HepG2 (cell line): Measurements from ENCODE around the gene FBXL4. TPM values are rescaled to one million over a fixed set of nuclear protein-coding genes. Genes with fewer than 3 reads are reported as not detected.

Experiments used
- ATAC-seq: fragments of 200-7000 bp; cut with Tn5 transposase; 3 replicates; pipeline ENCODE4 v1.9.1; 2020; ENCODE audit warnings: mild to moderate bottlenecking, moderate library complexity
- BruUV-seq: library from RNA; stranded (reverse); fragments of 400-500 nt; replicated peaks from 2 replicates; lab custom pipeline; 2021; lab: Mats Ljungman, UMichigan
- CTCF ChIA-PET: fragments of 300-600 bp; formaldehyde crosslinking; extraction: SDS; loops from one replicate; lab custom pipeline; 2021; ENCODE audit warnings: low total read pairs, inconsistent platforms, low intra/inter-chr PET ratio; lab: Yijun Ruan, JAX
- POLR2A ChIA-PET: fragments of 350-600 bp; sonication (Branson Sonifier 250); formaldehyde crosslinking; loops from one replicate; lab custom pipeline; 2020; ENCODE audit warnings: antibody characterized with exemption, inconsistent platforms; lab: Yijun Ruan, JAX
- DNase-seq: peaks from one replicate; pipeline ENCODE4 v3.0.0-alpha.2; 2015; ENCODE audit warnings: low spot score
- FAIRE-seq: peaks from 3 replicates; lab custom pipeline; 2011; peaks lifted over from hg19 to GRCh38; lab: Jason Lieb, UNC
- H2AFZ ChIP-seq: one replicate; pipeline ENCODE4 v1.6.1; 2011; ENCODE audit warnings: low read length, inconsistent platforms
- H3K27ac ChIP-seq: fragments of 300-600 bp; 3 replicates; pipeline ENCODE4 v1.8.0; 2011; ENCODE audit warnings: mixed run types, mild to moderate bottlenecking, mixed read lengths, low read length, inconsistent platforms; ENCODE audit not compliant: insufficient read depth; ENCODE audit errors: extremely low read length
- H3K27me3 ChIP-seq, 2 experiments: fragments of 200-600 bp in 1 of 2; 2 replicates in 1 of 2; 3 replicates in 1 of 2; pipeline versions ENCODE4 v1.6.0 to v1.8.0; 2011; ENCODE audit warnings: low read length in 2 of 2, mild to moderate bottlenecking in 2 of 2, moderate library complexity in 2 of 2, inconsistent platforms in 1 of 2; ENCODE audit not compliant: insufficient read depth in 2 of 2, control insufficient read depth in 1 of 2
- H3K36me3 ChIP-seq, 2 experiments: fragments of 200-600 bp in 1 of 2; replicated peaks in 1 of 2; 2 replicates in 1 of 2; 3 replicates in 1 of 2; pipeline versions ENCODE4 v1.5.1 to v1.8.0; 2011; ENCODE audit warnings: low read length in 2 of 2, inconsistent platforms in 1 of 2; ENCODE audit not compliant: insufficient read depth in 2 of 2, control insufficient read depth in 1 of 2
- H3K4me1 ChIP-seq: 2 replicates; pipeline ENCODE4 v1.5.1; 2012; ENCODE audit warnings: low read length, inconsistent platforms; ENCODE audit not compliant: insufficient read depth
- H3K4me2 ChIP-seq: 2 replicates; pipeline ENCODE4 v1.6.0; 2011; ENCODE audit warnings: low read depth, low read length, inconsistent platforms
- H3K4me3 ChIP-seq, 3 experiments: fragments of 200-600 bp in 1 of 3; sonication (generic), shearing (Covaris generic) in 1 of 3; replicated peaks in 1 of 3; 2 replicates each; pipeline ENCODE4 v1.5.1; 2011 to 2016; ENCODE audit warnings: low read length in 3 of 3, inconsistent platforms in 2 of 3, low read depth in 2 of 3, mild to moderate bottlenecking in 2 of 3, control low read depth in 1 of 3, mixed read lengths in 1 of 3; ENCODE audit not compliant: insufficient read depth in 1 of 3
- H3K79me2 ChIP-seq: one replicate; pipeline ENCODE4 v1.6.1; 2011; ENCODE audit warnings: low read length, inconsistent platforms; ENCODE audit not compliant: insufficient read depth
- H3K9ac ChIP-seq: 2 replicates; pipeline ENCODE4 v1.6.0; 2011; ENCODE audit warnings: mild to moderate bottlenecking, low read depth, low read length, inconsistent platforms; ENCODE audit not compliant: insufficient read depth
- H3K9me3 ChIP-seq: 2 replicates; pipeline ENCODE4 v1.5.1; 2012; ENCODE audit warnings: mild to moderate bottlenecking, low read length
- H4K20me1 ChIP-seq: 2 replicates; pipeline ENCODE4 v1.6.0; 2011; ENCODE audit warnings: inconsistent platforms, mild to moderate bottlenecking, low read length, moderate library complexity; ENCODE audit not compliant: insufficient read depth
- CENPT ChIP-seq: sonication (generic); formaldehyde crosslinking; IDR thresholded peaks from 2 replicates; pipeline ENCODE4 v1.8.0; 2022; ENCODE audit warnings: low read depth, mild to moderate bottlenecking, moderate library complexity, missing genetic modification reagents
- GTF2F1 ChIP-seq: fragments of 150-350 bp; IDR thresholded peaks from 2 replicates; pipeline ENCODE4 v1.6.1; 2014; ENCODE audit warnings: low read length
- ISX ChIP-seq: sonication (generic); formaldehyde crosslinking; conservative IDR thresholded peaks from 2 replicates; pipeline ENCODE4 v1.5.0; 2020; ENCODE audit warnings: missing genetic modification reagents
- KDM3A ChIP-seq: IDR thresholded peaks from 2 replicates; pipeline ENCODE4 v1.6.1; 2018; ENCODE audit warnings: low read depth, missing compliant biosample characterization
- LCORL ChIP-seq, 2 experiments: fragments of 450-650 bp in 1 of 2; sonication (generic) in 1 of 2; formaldehyde crosslinking in 1 of 2; IDR thresholded peaks; 2 replicates each; pipeline versions ENCODE4 v1.5.0 to v1.6.1; 2017 to 2020; ENCODE audit warnings: antibody characterized with exemption in 1 of 2, missing genetic modification reagents in 1 of 2
- POLR2A ChIP-seq, 2 experiments: IDR thresholded peaks; 2 replicates each; pipeline ENCODE4 v1.6.1; 2011; ENCODE audit warnings: low read depth in 2 of 2, low read length in 2 of 2, mild to moderate bottlenecking in 1 of 2, moderate library complexity in 1 of 2; ENCODE audit not compliant: insufficient read depth in 1 of 2
- RAD51 ChIP-seq: fragments of 450-650 bp; IDR thresholded peaks from 2 replicates; pipeline ENCODE4 v1.6.1; 2016; ENCODE audit warnings: borderline replicate concordance
- RFXANK ChIP-seq: IDR thresholded peaks from 2 replicates; pipeline ENCODE4 v1.6.1; 2016
- SOX13 ChIP-seq, 3 experiments: fragments of 450-650 bp in 1 of 3; sonication (generic) in 1 of 3; formaldehyde crosslinking in 1 of 3; IDR thresholded peaks in 2 of 3; conservative IDR thresholded peaks in 1 of 3; 2 replicates each; pipeline versions ENCODE4 v1.5.0 to v1.6.1; 2016 to 2020; ENCODE audit warnings: antibody characterized with exemption in 1 of 3, mild to moderate bottlenecking in 1 of 3, missing compliant biosample characterization in 1 of 3, missing genetic modification reagents in 1 of 3, moderate library complexity in 1 of 3
- ZNF292 ChIP-seq: sonication (generic); formaldehyde crosslinking; IDR thresholded peaks from 2 replicates; pipeline ENCODE4 v1.8.1; 2022; ENCODE audit warnings: mild to moderate bottlenecking, low read depth, missing genetic modification reagents, borderline replicate concordance
- ZNF343 ChIP-seq: sonication (generic); formaldehyde crosslinking; IDR thresholded peaks from 2 replicates; pipeline ENCODE4 v1.4.0; 2020; ENCODE audit warnings: mild to moderate bottlenecking, missing genetic modification reagents
- ZNF747 ChIP-seq: sonication (generic); formaldehyde crosslinking; IDR thresholded peaks from 2 replicates; pipeline ENCODE4 v1.8.1; 2023; ENCODE audit warnings: missing genetic modification reagents, mild to moderate bottlenecking, borderline replicate concordance
- ZNF816 ChIP-seq: sonication (generic); formaldehyde crosslinking; IDR thresholded peaks from 2 replicates; pipeline ENCODE4 v1.8.0; 2022; ENCODE audit warnings: missing genetic modification reagents, mild to moderate bottlenecking, borderline replicate concordance
- WGBS: methylation state at CpG from one replicate; pipeline ENCODE4 v1.1.6; 2017; ENCODE audit warnings: low lambda C conversion rate; 5-methylcytosine and 5-hydroxymethylcytosine counted together
- in situ Hi-C: cut with HindIII; loops from 2 replicates; pipeline ENCODE4 v1.10.0; 2017; ENCODE audit warnings: low pct_unique_long_range_greater_than_20kb; ENCODE audit not compliant: extremely low pct_ligation_motif_present
- intact Hi-C: fragments of 100-400 bp; cut with micrococcal nuclease; formaldehyde crosslinking; loops from one replicate; pipeline ENCODE4 v1.10.0; 2022; ENCODE audit not compliant: unreplicated experiment
- polyA plus RNA-seq, 8 experiments: library from polyadenylated mRNA; depleted of rRNA in 3 of 8; stranded (reverse) in 7 of 8; unstranded in 1 of 8; fragments of >200 nt; fragmentation: Illumina TruSeq in 4 of 8; extraction: Trizol in 4 of 8; gene quantifications; 2 replicates each; pipeline versions ENCODE4 v1.2.1 to v1.2.3, GENCODE V29; 2011 to 2016; ENCODE audit warnings: low read depth in 4 of 8, missing spikeins in 1 of 8, mixed read lengths in 1 of 8; ENCODE audit not compliant: insufficient read depth in 1 of 8
- total RNA-seq, 5 experiments: library from RNA; depleted of rRNA; stranded (reverse); fragments of >200 nt; fragmentation: Illumina TruSeq; extraction: Trizol; gene quantifications; 2 replicates each; pipeline ENCODE4 v1.2.3, GENCODE V29; 2016; ENCODE audit warnings: low read depth in 1 of 5
- TF ChIP-seq, protein P1 (sequence below): sonication (generic); formaldehyde crosslinking; IDR thresholded peaks from 2 replicates; pipeline ENCODE4 v1.4.0; 2020; ENCODE audit warnings: mild to moderate bottlenecking, missing genetic modification reagents
- TF ChIP-seq, protein P2 (sequence below): sonication (generic); formaldehyde crosslinking; IDR thresholded peaks from 2 replicates; pipeline ENCODE4 v1.4.0; 2020; ENCODE audit warnings: mild to moderate bottlenecking, missing genetic modification reagents

Gene FBXL4
- total and polyA plus RNA-seq, 2 of the 13 experiments (the other 11 are each of a cell fraction or from before 2014, with no cell fraction given) = 13.2 to 17.6 TPM

DNA sequence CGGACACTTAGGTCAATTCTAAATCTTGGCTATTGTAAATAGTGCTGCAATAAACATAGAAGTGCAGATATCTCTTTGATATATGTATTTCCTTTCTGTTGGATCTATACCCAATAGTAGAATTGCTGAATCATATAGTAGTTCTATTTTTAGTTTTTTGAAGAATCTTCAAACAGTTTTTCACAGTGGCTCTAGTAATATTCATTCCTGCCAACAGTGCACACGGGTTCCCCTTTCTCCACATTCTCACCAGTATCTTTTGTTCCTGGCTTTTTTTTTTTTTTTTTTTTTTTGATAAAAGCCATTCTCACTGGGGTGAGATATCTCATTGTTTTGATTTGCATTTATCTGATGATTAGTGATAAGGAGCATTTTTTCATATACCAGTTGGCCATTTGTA, 1.8 kb upstream of the FBXL4 start:
- no peak for ATAC-seq
- peaks cover 16% of the 10 kb centered on the region for H4K20me1 ChIP-seq
- peaks cover 17% of the 10 kb centered on the region for H3K4me1 ChIP-seq
- H3K79me2 ChIP-seq = peaks cover 28% of the 10 kb centered on the region
- no peaks in the 10 kb centered on the region for H3K36me3 ChIP-seq
- H2AFZ ChIP-seq = no peak overlapping the region
- CTCF ChIA-PET = no interaction called here
- intact Hi-C loops (loop anchor here (5.0 kb wide), 2 partner anchors 52 to 473 kb away; no protein-coding TSS in a partner anchor), in situ Hi-C loops (no loop called here)
- no peaks in the 10 kb centered on the region; a peak in 2 of 5 replicates for H3K27me3 ChIP-seq
- 61% methylated on average over 2 of the region's 2 CpGs for WGBS
- H3K27ac ChIP-seq = no peak overlapping the region
- DNase-seq = no peak
- POLR2A ChIA-PET = no interaction called here
- no peak for FAIRE-seq
- no TSS peak for BruUV-seq
- TF ChIP-seq RFXANK (no peak), POLR2A (IDR thresholded peaks at IDR 0.05; ENCODE audit: insufficient read depth in 1 of 2, low read depth in 2 of 2, low read length in 2 of 2) (no peak), KDM3A (CRISPR knock-in tag) (no peak), GTF2F1 (no peak), ZNF747 (CRISPR knock-in tag) (no peak)
- TF ChIP-seq, protein P1, sequence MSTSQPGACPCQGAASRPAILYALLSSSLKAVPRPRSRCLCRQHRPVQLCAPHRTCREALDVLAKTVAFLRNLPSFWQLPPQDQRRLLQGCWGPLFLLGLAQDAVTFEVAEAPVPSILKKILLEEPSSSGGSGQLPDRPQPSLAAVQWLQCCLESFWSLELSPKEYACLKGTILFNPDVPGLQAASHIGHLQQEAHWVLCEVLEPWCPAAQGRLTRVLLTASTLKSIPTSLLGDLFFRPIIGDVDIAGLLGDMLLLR (CRISPR knock-in tag) = no peak
- H3K4me2 ChIP-seq = no peak overlapping the region
- H3K4me3 ChIP-seq = no peak overlapping the region
- H3K9me3 ChIP-seq = no peaks in the 10 kb centered on the region
- no peak overlapping the region for H3K9ac ChIP-seq

GRCh38 chr6:98946879-98947410, 801 bp downstream of the FBXL4 start:
- Histone ChIP-seq H3K9ac (peak overlapping the region; percentile 78), H2AFZ (no peak overlapping the region), H3K4me2 (peak overlapping the region; percentile 81), H3K9me3 (peaks cover 6% of the 10 kb centered on the region; the same call in 1 of the 2 replicates), H3K36me3 (no peaks in the 10 kb centered on the region), H3K4me1 (peaks cover 39% of the 10 kb centered on the region), H3K27ac (peak overlapping the region; percentile 89), H3K4me3 (peak overlapping the region; percentile 87 to 90 (median 87)), H3K79me2 (peaks cover 51% of the 10 kb centered on the region), H4K20me1 (peaks cover 27% of the 10 kb centered on the region), H3K27me3 (no peaks in the 10 kb centered on the region; a peak in 1 of 5 replicates)
- WGBS = 1% methylated on average over 8 of the region's 9 CpGs
- intact Hi-C loops (loop anchor here (5.0 kb wide), 2 partner anchors 50 to 475 kb away; no protein-coding TSS in a partner anchor), in situ Hi-C loops (no loop called here)
- DNase-seq = no peak
- BruUV-seq = no TSS peak
- ChIA-PET POLR2A (interaction anchor here (1.4 kb wide), 1 partner anchor 110 kb away, joined by 5 read pairs; no protein-coding TSS in a partner anchor), CTCF (no interaction called here)
- ATAC-seq = peak; percentile 11; the same call in 2 of the 3 replicates
- FAIRE-seq = no peak
- no peak for TF ChIP-seq LCORL (IDR thresholded peaks at IDR 0.05)
- TF ChIP-seq LCORL (CRISPR knock-in tag; IDR thresholded peaks at IDR 0.05) = 0 out of 2 replicates have a peak, but pooled peaks have one; percentile 36
- 0 out of 2 replicates have a peak, but pooled peaks have one; percentile 49 for TF ChIP-seq ISX
- no peak for TF ChIP-seq SOX13 (IDR thresholded peaks at IDR 0.05)
- 0 out of 4 replicates have a peak, but pooled peaks of 1 of the 2 experiments have one; percentile 1 for TF ChIP-seq SOX13 (CRISPR knock-in tag; conservative IDR thresholded peaks at IDR 0.05 in 1 of 2, IDR thresholded peaks at IDR 0.05 in 1 of 2)
- 0 out of 2 replicates have a peak, but pooled peaks have one; percentile 45 for TF ChIP-seq ZNF816
- TF ChIP-seq ZNF292 (CRISPR knock-in tag) = no peak
- peak; percentile 17; the same call in 1 of the 2 replicates for TF ChIP-seq ZNF343 (CRISPR knock-in tag)
- TF ChIP-seq CENPT (CRISPR knock-in tag) = no peak
- TF ChIP-seq, protein P2, sequence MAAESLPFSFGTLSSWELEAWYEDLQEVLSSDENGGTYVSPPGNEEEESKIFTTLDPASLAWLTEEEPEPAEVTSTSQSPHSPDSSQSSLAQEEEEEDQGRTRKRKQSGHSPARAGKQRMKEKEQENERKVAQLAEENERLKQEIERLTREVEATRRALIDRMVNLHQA (CRISPR knock-in tag) = no peak
- no peak for TF ChIP-seq RAD51
